Liver (tissue), 9 donors: ENCODE measurements around the gene ETV6. TPM values are rescaled to one million over a fixed set of nuclear protein-coding genes. Genes with fewer than 3 reads are reported as not detected.

Source experiments
- DNase-seq: peaks from one replicate; pipeline ENCODE4 v3.0.0-alpha.2; 2017; ENCODE audit warnings: low spot score
- H3K27ac ChIP-seq, 2 donors: one replicate each; pipeline ENCODE4 v1.7.0; 2013; ENCODE audit warnings: inconsistent platforms in 2 of 2, low read length in 2 of 2, control low read depth in 1 of 2, low read depth in 1 of 2, mild to moderate bottlenecking in 1 of 2
- H3K27me3 ChIP-seq, 4 donors: one replicate each; pipeline versions ENCODE4 v1.6.1 to v1.7.0; 2013; ENCODE audit warnings: low read length in 3 of 4, inconsistent platforms in 1 of 4, mild to moderate bottlenecking in 1 of 4, moderate library complexity in 1 of 4; ENCODE audit not compliant: control insufficient read depth in 4 of 4, insufficient read depth in 4 of 4
- H3K36me3 ChIP-seq, 4 donors: one replicate each; pipeline versions ENCODE4 v1.6.1 to v1.7.0; 2013; ENCODE audit warnings: low read length in 3 of 4, mild to moderate bottlenecking in 3 of 4, low read depth in 1 of 4, moderate library complexity in 1 of 4; ENCODE audit not compliant: control insufficient read depth in 4 of 4, insufficient read depth in 3 of 4
- H3K4me1 ChIP-seq, 4 donors: one replicate each; pipeline versions ENCODE4 v1.6.1 to v1.7.0; 2013; ENCODE audit warnings: low read length in 3 of 4, mild to moderate bottlenecking in 3 of 4, moderate library complexity in 1 of 4; ENCODE audit not compliant: control insufficient read depth in 4 of 4, insufficient read depth in 4 of 4
- H3K4me3 ChIP-seq, 3 donors: one replicate each; pipeline versions ENCODE4 v1.6.1 to v1.7.0; 2013; ENCODE audit warnings: low read length in 3 of 3, control low read depth in 1 of 3, low read depth in 1 of 3, mild to moderate bottlenecking in 1 of 3
- H3K9ac ChIP-seq, 2 donors: one replicate each; pipeline ENCODE4 v1.7.0; 2013; ENCODE audit warnings: low read length in 2 of 2, mild to moderate bottlenecking in 2 of 2, moderate library complexity in 2 of 2, control low read depth in 1 of 2, low read depth in 1 of 2
- H3K9me3 ChIP-seq, 4 donors: one replicate each; pipeline versions ENCODE4 v1.6.1 to v1.7.0; 2013; ENCODE audit warnings: low read length in 3 of 4; ENCODE audit not compliant: control insufficient read depth in 4 of 4
- EGR1 ChIP-seq, 2 donors: IDR thresholded peaks; 2 replicates each; pipeline ENCODE4 v1.6.1; 2016 to 2018; ENCODE audit warnings: antibody characterized with exemption in 2 of 2, low read depth in 2 of 2
- FOXA1 ChIP-seq: IDR thresholded peaks from 2 replicates; pipeline ENCODE4 v1.6.1; 2016; ENCODE audit warnings: antibody characterized with exemption
- FOXA2 ChIP-seq: IDR thresholded peaks from 2 replicates; pipeline ENCODE4 v1.6.1; 2016; ENCODE audit warnings: antibody characterized with exemption
- GABPA ChIP-seq, 2 donors: IDR thresholded peaks in 1 of 2; conservative IDR thresholded peaks in 1 of 2; 2 replicates each; pipeline ENCODE4 v1.6.1; 2016; ENCODE audit warnings: antibody characterized with exemption in 2 of 2, mild to moderate bottlenecking in 1 of 2, moderate library complexity in 1 of 2
- HNF4A ChIP-seq, 2 donors: conservative IDR thresholded peaks; 2 replicates each; pipeline ENCODE4 v1.6.1; 2016; ENCODE audit warnings: antibody characterized with exemption in 2 of 2, mild to moderate bottlenecking in 2 of 2
- HNF4G ChIP-seq: IDR thresholded peaks from 2 replicates; pipeline ENCODE4 v1.6.1; 2016; ENCODE audit warnings: antibody characterized with exemption
- JUND ChIP-seq, 2 donors: IDR thresholded peaks; 2 replicates each; pipeline ENCODE4 v1.6.1; 2016; ENCODE audit warnings: antibody characterized with exemption in 2 of 2
- MAX ChIP-seq: IDR thresholded peaks from 2 replicates; pipeline ENCODE4 v1.6.1; 2016; ENCODE audit warnings: antibody characterized with exemption
- NR2F2 ChIP-seq: IDR thresholded peaks from 2 replicates; pipeline ENCODE4 v1.6.1; 2016; ENCODE audit warnings: antibody characterized with exemption
- RAD21 ChIP-seq, 2 donors: IDR thresholded peaks; 2 replicates each; pipeline ENCODE4 v1.6.1; 2016; ENCODE audit warnings: antibody characterized with exemption in 2 of 2, mild to moderate bottlenecking in 2 of 2
- RXRA ChIP-seq, 2 donors: IDR thresholded peaks; 2 replicates each; pipeline ENCODE4 v1.6.1; 2017 to 2018; ENCODE audit warnings: antibody characterized with exemption in 2 of 2, mild to moderate bottlenecking in 1 of 2
- SP1 ChIP-seq: IDR thresholded peaks from 2 replicates; pipeline ENCODE4 v1.6.1; 2018; ENCODE audit warnings: antibody characterized with exemption, mild to moderate bottlenecking
- TAF1 ChIP-seq: conservative IDR thresholded peaks from 2 replicates; pipeline ENCODE4 v1.6.1; 2016; ENCODE audit warnings: antibody characterized with exemption, mild to moderate bottlenecking
- YY1 ChIP-seq: IDR thresholded peaks from 2 replicates; pipeline ENCODE4 v1.6.1; 2016; ENCODE audit warnings: antibody characterized with exemption, mild to moderate bottlenecking
- WGBS: extraction: QIAGEN DNeasy Blood & Tissue Kit; methylation state at CpG from one replicate; pipeline ENCODE4 v1.1.7; 2013; 5-methylcytosine and 5-hydroxymethylcytosine counted together
- polyA plus RNA-seq, 2 donors: library from polyadenylated mRNA; stranded (reverse) in 1 of 2; unstranded in 1 of 2; fragments of 200-250 nt in 1 of 2; fragments of >200 nt in 1 of 2; fragmentation: Nextera tagmentation in 1 of 2; extraction: Ambion mirVana in 1 of 2; gene quantifications; one replicate each; pipeline versions ENCODE4 v1.2.1 to v1.2.3, GENCODE V29; 2013 to 2015
- total RNA-seq, 2 donors: library from RNA; depleted of rRNA; stranded (reverse); fragments of >200 nt; gene quantifications; one replicate each; pipeline ENCODE4 v1.2.3, GENCODE V29; 2014
- TF ChIP-seq, protein P1 (sequence below): IDR thresholded peaks from 2 replicates; pipeline ENCODE4 v1.6.1; 2016; ENCODE audit warnings: antibody characterized with exemption, mild to moderate bottlenecking
- TF ChIP-seq, protein P2 (sequence below): IDR thresholded peaks from 2 replicates; pipeline ENCODE4 v1.6.1; 2016; ENCODE audit warnings: antibody characterized with exemption
- TF ChIP-seq, protein P3 (sequence below): IDR thresholded peaks from 2 replicates; pipeline ENCODE4 v1.6.1; 2016; ENCODE audit warnings: antibody characterized with exemption
- TF ChIP-seq, protein P4 (sequence below): fragments of 150-350 bp; IDR thresholded peaks from 2 replicates; pipeline ENCODE4 v1.5.1; 2017; ENCODE audit warnings: improper control_type of control experiment, low read depth, low read length; ENCODE audit not compliant: missing input control
- donor health status: healthy.
- donor health status: healthy.
- donor health status: healthy.
- donor health status: healthy.
- donor health status: healthy.

The ETV6 gene
- total and polyA plus RNA-seq, 4 donors, result 2.0 to 6.2 (median 3.5) TPM

- Histone ChIP-seq H3K27ac (no peak overlapping the region), H3K36me3 (peaks cover 0 to 3% (median 2%) of the 10 kb centered on the region in 4 donors), H3K9me3 (no peaks in the 10 kb centered on the region), H3K4me1 (peaks cover 0 to 11% (median 9%) of the 10 kb centered on the region in 4 donors), H3K4me3 (no peak overlapping the region), H3K27me3 (no peaks in the 10 kb centered on the region), H3K9ac (no peak overlapping the region)
- no peak for DNase-seq
- TF ChIP-seq HNF4G (no peak), RXRA (IDR thresholded peaks at IDR 0.05) (no peak), YY1 (no peak), FOXA1 (no peak), FOXA2 (no peak), EGR1 (IDR thresholded peaks at IDR 0.05; ENCODE audit: low read depth in 2 of 2) (no peak), HNF4A (conservative IDR thresholded peaks at IDR 0.05) (no peak), TAF1 (no peak), SP1 (no peak), MAX (no peak), RAD21 (IDR thresholded peaks at IDR 0.05) (no peak), GABPA (IDR thresholded peaks at IDR 0.05 in 1 of 2, conservative IDR thresholded peaks at IDR 0.05 in 1 of 2) (no peak), NR2F2 (no peak), JUND (IDR thresholded peaks at IDR 0.05) (no peak)
- TF ChIP-seq, protein P1, sequence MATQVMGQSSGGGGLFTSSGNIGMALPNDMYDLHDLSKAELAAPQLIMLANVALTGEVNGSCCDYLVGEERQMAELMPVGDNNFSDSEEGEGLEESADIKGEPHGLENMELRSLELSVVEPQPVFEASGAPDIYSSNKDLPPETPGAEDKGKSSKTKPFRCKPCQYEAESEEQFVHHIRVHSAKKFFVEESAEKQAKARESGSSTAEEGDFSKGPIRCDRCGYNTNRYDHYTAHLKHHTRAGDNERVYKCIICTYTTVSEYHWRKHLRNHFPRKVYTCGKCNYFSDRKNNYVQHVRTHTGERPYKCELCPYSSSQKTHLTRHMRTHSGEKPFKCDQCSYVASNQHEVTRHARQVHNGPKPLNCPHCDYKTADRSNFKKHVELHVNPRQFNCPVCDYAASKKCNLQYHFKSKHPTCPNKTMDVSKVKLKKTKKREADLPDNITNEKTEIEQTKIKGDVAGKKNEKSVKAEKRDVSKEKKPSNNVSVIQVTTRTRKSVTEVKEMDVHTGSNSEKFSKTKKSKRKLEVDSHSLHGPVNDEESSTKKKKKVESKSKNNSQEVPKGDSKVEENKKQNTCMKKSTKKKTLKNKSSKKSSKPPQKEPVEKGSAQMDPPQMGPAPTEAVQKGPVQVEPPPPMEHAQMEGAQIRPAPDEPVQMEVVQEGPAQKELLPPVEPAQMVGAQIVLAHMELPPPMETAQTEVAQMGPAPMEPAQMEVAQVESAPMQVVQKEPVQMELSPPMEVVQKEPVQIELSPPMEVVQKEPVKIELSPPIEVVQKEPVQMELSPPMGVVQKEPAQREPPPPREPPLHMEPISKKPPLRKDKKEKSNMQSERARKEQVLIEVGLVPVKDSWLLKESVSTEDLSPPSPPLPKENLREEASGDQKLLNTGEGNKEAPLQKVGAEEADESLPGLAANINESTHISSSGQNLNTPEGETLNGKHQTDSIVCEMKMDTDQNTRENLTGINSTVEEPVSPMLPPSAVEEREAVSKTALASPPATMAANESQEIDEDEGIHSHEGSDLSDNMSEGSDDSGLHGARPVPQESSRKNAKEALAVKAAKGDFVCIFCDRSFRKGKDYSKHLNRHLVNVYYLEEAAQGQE, result no peak
- TF ChIP-seq, protein P2, sequence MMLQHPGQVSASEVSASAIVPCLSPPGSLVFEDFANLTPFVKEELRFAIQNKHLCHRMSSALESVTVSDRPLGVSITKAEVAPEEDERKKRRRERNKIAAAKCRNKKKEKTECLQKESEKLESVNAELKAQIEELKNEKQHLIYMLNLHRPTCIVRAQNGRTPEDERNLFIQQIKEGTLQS, result no peak
- TF ChIP-seq, protein P3, sequence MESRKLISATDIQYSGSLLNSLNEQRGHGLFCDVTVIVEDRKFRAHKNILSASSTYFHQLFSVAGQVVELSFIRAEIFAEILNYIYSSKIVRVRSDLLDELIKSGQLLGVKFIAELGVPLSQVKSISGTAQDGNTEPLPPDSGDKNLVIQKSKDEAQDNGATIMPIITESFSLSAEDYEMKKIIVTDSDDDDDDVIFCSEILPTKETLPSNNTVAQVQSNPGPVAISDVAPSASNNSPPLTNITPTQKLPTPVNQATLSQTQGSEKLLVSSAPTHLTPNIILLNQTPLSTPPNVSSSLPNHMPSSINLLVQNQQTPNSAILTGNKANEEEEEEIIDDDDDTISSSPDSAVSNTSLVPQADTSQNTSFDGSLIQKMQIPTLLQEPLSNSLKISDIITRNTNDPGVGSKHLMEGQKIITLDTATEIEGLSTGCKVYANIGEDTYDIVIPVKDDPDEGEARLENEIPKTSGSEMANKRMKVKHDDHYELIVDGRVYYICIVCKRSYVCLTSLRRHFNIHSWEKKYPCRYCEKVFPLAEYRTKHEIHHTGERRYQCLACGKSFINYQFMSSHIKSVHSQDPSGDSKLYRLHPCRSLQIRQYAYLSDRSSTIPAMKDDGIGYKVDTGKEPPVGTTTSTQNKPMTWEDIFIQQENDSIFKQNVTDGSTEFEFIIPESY, result no peak
- TF ChIP-seq, protein P4, sequence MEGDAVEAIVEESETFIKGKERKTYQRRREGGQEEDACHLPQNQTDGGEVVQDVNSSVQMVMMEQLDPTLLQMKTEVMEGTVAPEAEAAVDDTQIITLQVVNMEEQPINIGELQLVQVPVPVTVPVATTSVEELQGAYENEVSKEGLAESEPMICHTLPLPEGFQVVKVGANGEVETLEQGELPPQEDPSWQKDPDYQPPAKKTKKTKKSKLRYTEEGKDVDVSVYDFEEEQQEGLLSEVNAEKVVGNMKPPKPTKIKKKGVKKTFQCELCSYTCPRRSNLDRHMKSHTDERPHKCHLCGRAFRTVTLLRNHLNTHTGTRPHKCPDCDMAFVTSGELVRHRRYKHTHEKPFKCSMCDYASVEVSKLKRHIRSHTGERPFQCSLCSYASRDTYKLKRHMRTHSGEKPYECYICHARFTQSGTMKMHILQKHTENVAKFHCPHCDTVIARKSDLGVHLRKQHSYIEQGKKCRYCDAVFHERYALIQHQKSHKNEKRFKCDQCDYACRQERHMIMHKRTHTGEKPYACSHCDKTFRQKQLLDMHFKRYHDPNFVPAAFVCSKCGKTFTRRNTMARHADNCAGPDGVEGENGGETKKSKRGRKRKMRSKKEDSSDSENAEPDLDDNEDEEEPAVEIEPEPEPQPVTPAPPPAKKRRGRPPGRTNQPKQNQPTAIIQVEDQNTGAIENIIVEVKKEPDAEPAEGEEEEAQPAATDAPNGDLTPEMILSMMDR, result no peak
- WGBS, result 79% methylated on average over 17 of the region's 17 CpGs
Measured at GRCh38 chr12:11827091-11828061, 177.9 kb downstream of the ETV6 start.
